HCT116 (cell line): ENCODE data around the gene CYBB. TPM values are rescaled to one million over a fixed set of nuclear protein-coding genes. Genes with fewer than 3 reads are reported as not detected.

ENCODE experiments used
- ATAC-seq: fragments of 200-7000 bp; cut with Tn5 transposase; 2 replicates; pipeline ENCODE4 v1.9.1; 2020; ENCODE audit warnings: mild to moderate bottlenecking, moderate library complexity
- BruUV-seq: library from RNA; stranded (reverse); fragments of 400-500 nt; replicated peaks from 2 replicates; lab custom pipeline; 2021; lab: Mats Ljungman, UMichigan
- CTCF ChIA-PET: fragments of 300-600 bp; sonication (Branson Sonifier 250); formaldehyde crosslinking; loops from one replicate; lab custom pipeline; 2021; ENCODE audit warnings: antibody characterized with exemption; lab: Charles Lee
- POLR2A ChIA-PET: fragments of 300-600, 350-600 bp; sonication (Branson Sonifier 250); formaldehyde crosslinking; loops from one replicate; lab custom pipeline; 2021; ENCODE audit warnings: antibody characterized with exemption; lab: Charles Lee
- RAD21 ChIA-PET, 2 experiments: fragments of 300-600 bp; sonication (Branson Sonifier 250); formaldehyde crosslinking; loops; one replicate each; lab custom pipeline; 2023; ENCODE audit warnings: low total read pairs in 2 of 2; ENCODE audit not compliant: uncharacterized antibody in 2 of 2, unreplicated experiment in 2 of 2, low non-redundant PET in 1 of 2; lab: Charles Lee
- DNase-seq: peaks from one replicate; pipeline ENCODE4 v3.0.0-alpha.2; 2010; ENCODE audit warnings: low read depth, low spot score
- H2AFZ ChIP-seq: fragments of 200-600 bp; shearing (Covaris generic), sonication (generic); 2 replicates; pipeline ENCODE4 v1.6.1; 2017; ENCODE audit warnings: low read depth, mixed run types, mixed read lengths, antibody characterized with exemption, low read length; ENCODE audit not compliant: poor library complexity, severe bottlenecking
- H3K27ac ChIP-seq: 2 replicates; pipeline ENCODE4 v1.5.1; 2012; ENCODE audit warnings: low read depth, low read length
- H3K27me3 ChIP-seq: fragments of 200-600 bp; sonication (generic); 2 replicates; pipeline ENCODE4 v1.6.1; 2016; ENCODE audit warnings: mixed run types, low read length, mixed read lengths; ENCODE audit not compliant: insufficient read depth
- H3K36me3 ChIP-seq, 2 experiments: fragments of 200-500 bp in 1 of 2; fragments of 200-600 bp in 1 of 2; sonication (Bioruptor generic) in 1 of 2; sonication (generic) in 1 of 2; 2 replicates each; pipeline versions ENCODE4 v1.5.1 to v1.6.1; 2014 to 2016; ENCODE audit warnings: low read length in 2 of 2, inconsistent platforms in 1 of 2, mixed read lengths in 1 of 2, mixed run types in 1 of 2; ENCODE audit not compliant: insufficient read depth in 2 of 2, control insufficient read depth in 1 of 2
- H3K4me1 ChIP-seq, 2 experiments: fragments of 200-600 bp in 1 of 2; sonication (generic) in 1 of 2; 2 replicates each; pipeline versions ENCODE4 v1.5.1 to v1.6.1; 2012 to 2017; ENCODE audit warnings: low read length in 2 of 2, inconsistent platforms in 1 of 2, mild to moderate bottlenecking in 1 of 2, mixed read lengths in 1 of 2, mixed run types in 1 of 2, moderate library complexity in 1 of 2; ENCODE audit not compliant: insufficient read depth in 2 of 2, control insufficient read depth in 1 of 2
- H3K4me2 ChIP-seq: fragments of 200-600 bp; sonication (generic); 2 replicates; pipeline ENCODE4 v1.6.1; 2017; ENCODE audit warnings: mixed run types, low read length, mixed read lengths
- H3K4me3 ChIP-seq, 2 experiments: fragments of 200-600 bp in 1 of 2; sonication (generic) in 1 of 2; replicated peaks in 1 of 2; 2 replicates each; pipeline ENCODE4 v1.5.1; 2011 to 2016; ENCODE audit warnings: low read length in 2 of 2, control low read depth in 1 of 2, low read depth in 1 of 2, mild to moderate bottlenecking in 1 of 2, mixed read lengths in 1 of 2, mixed run types in 1 of 2
- H3K79me2 ChIP-seq: fragments of 200-600 bp; sonication (generic); 2 replicates; pipeline ENCODE4 v1.6.1; 2017; ENCODE audit warnings: mild to moderate bottlenecking, mixed run types, low read length, moderate library complexity, mixed read lengths; ENCODE audit not compliant: insufficient read depth
- H3K9ac ChIP-seq: fragments of 200-600 bp; sonication (generic); 2 replicates; pipeline ENCODE4 v1.6.1; 2016; ENCODE audit warnings: low read length, mixed read lengths
- H3K9me2 ChIP-seq: fragments of 200-600 bp; sonication (generic), shearing (Covaris generic); 2 replicates; pipeline ENCODE4 v1.6.1; 2017; ENCODE audit warnings: mixed run types, mild to moderate bottlenecking, moderate library complexity; ENCODE audit not compliant: insufficient read depth
- H3K9me3 ChIP-seq, 2 experiments: fragments of 200-500 bp in 1 of 2; fragments of 200-600 bp in 1 of 2; sonication (Bioruptor generic) in 1 of 2; sonication (generic) in 1 of 2; 2 replicates each; pipeline ENCODE4 v1.6.1; 2014 to 2017; ENCODE audit warnings: low read length in 2 of 2, mixed read lengths in 2 of 2, inconsistent platforms in 1 of 2, low read depth in 1 of 2, mild to moderate bottlenecking in 1 of 2, mixed run types in 1 of 2, moderate library complexity in 1 of 2; ENCODE audit not compliant: control insufficient read depth in 1 of 2, insufficient read depth in 1 of 2
- H4K20me1 ChIP-seq: fragments of 200-600 bp; sonication (generic), shearing (Covaris generic); 2 replicates; pipeline ENCODE4 v1.6.1; 2017; ENCODE audit warnings: mixed run types, mild to moderate bottlenecking, moderate library complexity; ENCODE audit not compliant: insufficient read depth
- CBX3 ChIP-seq: IDR thresholded peaks from 2 replicates; pipeline ENCODE4 v1.6.1; 2012; ENCODE audit warnings: low read depth
- CEBPB ChIP-seq: IDR thresholded peaks from 2 replicates; pipeline ENCODE4 v1.6.1; 2012; ENCODE audit warnings: low read depth
- CTCF ChIP-seq, 3 experiments: fragments of 200-600 bp in 1 of 3; sonication (generic) in 1 of 3; IDR thresholded peaks in 2 of 3; conservative IDR thresholded peaks in 1 of 3; 2 replicates each; pipeline ENCODE4 v1.5.1; 2012 to 2017; ENCODE audit warnings: low read depth in 2 of 3, low read length in 2 of 3, antibody characterized with exemption in 1 of 3, borderline replicate concordance in 1 of 3, control low read depth in 1 of 3, mild to moderate bottlenecking in 1 of 3, mixed read lengths in 1 of 3, mixed run types in 1 of 3, moderate library complexity in 1 of 3; ENCODE audit not compliant: insufficient read depth in 1 of 3
- EGR1 ChIP-seq: IDR thresholded peaks from 2 replicates; pipeline ENCODE4 v1.6.1; 2012; ENCODE audit warnings: low read depth
- ELF1 ChIP-seq: IDR thresholded peaks from 2 replicates; pipeline ENCODE4 v1.6.1; 2012; ENCODE audit warnings: low read depth, borderline replicate concordance
- EZH2 ChIP-seq: fragments of 200-600 bp; sonication (generic); IDR thresholded peaks from 2 replicates; pipeline ENCODE4 v1.6.1; 2017; ENCODE audit warnings: antibody characterized with exemption, mixed run types
- POLR2A ChIP-seq: IDR thresholded peaks from 2 replicates; pipeline ENCODE4 v1.7.0; 2011; ENCODE audit warnings: borderline replicate concordance; ENCODE audit not compliant: insufficient read depth, insufficient read length; ENCODE audit errors: extremely low read depth
- POLR2AphosphoS5 ChIP-seq: IDR thresholded peaks from 2 replicates; pipeline ENCODE4 v1.6.1; 2011; ENCODE audit warnings: mild to moderate bottlenecking, low read depth, low read length, moderate library complexity
- RAD21 ChIP-seq: IDR thresholded peaks from 2 replicates; pipeline ENCODE4 v1.6.1; 2012; ENCODE audit warnings: low read depth, mild to moderate bottlenecking
- REST ChIP-seq: IDR thresholded peaks from 2 replicates; pipeline ENCODE4 v1.6.1; 2012; ENCODE audit warnings: low read depth
- SIN3A ChIP-seq: IDR thresholded peaks from 2 replicates; pipeline ENCODE4 v1.6.1; 2012; ENCODE audit warnings: low read depth
- SP1 ChIP-seq: IDR thresholded peaks from 2 replicates; pipeline ENCODE4 v1.6.1; 2012; ENCODE audit warnings: low read depth
- TCF7L2 ChIP-seq: IDR thresholded peaks from 2 replicates; pipeline ENCODE4 v1.7.0; 2011; ENCODE audit warnings: borderline replicate concordance, inconsistent platforms; ENCODE audit not compliant: insufficient read depth, insufficient read length; ENCODE audit errors: extremely low read depth
- YY1 ChIP-seq: IDR thresholded peaks from 2 replicates; pipeline ENCODE4 v1.6.1; 2011; ENCODE audit warnings: low read length, low read depth, moderate library complexity, mild to moderate bottlenecking; ENCODE audit not compliant: insufficient replicate concordance; ENCODE audit errors: extremely low read depth
- ZFX ChIP-seq: fragments of 450-650 bp; IDR thresholded peaks from 2 replicates; pipeline ENCODE4 v1.6.1; 2017
- intact Hi-C: fragments of 100-400 bp; cut with micrococcal nuclease; formaldehyde crosslinking; loops from 2 replicates; pipeline ENCODE4 v1.10.0; 2022
- total RNA-seq: library from RNA; stranded (reverse); gene quantifications from one replicate; pipeline ENCODE4 v1.2.1, GENCODE V29; 2021; ENCODE audit not compliant: unreplicated experiment
- TF ChIP-seq, protein P1 (sequence below): IDR thresholded peaks from 2 replicates; pipeline ENCODE4 v1.6.1; 2012
- TF ChIP-seq, protein P2 (sequence below): IDR thresholded peaks from 2 replicates; pipeline ENCODE4 v1.6.1; 2012
- TF ChIP-seq, protein P3 (sequence below): IDR thresholded peaks from 2 replicates; pipeline ENCODE4 v1.6.1; 2011; ENCODE audit warnings: mild to moderate bottlenecking, low read length, moderate library complexity; ENCODE audit not compliant: insufficient replicate concordance; ENCODE audit errors: extremely low read depth

The CYBB gene
- total RNA-seq, 1 experiment from 2014 or later = 0.59 TPM

DNA sequence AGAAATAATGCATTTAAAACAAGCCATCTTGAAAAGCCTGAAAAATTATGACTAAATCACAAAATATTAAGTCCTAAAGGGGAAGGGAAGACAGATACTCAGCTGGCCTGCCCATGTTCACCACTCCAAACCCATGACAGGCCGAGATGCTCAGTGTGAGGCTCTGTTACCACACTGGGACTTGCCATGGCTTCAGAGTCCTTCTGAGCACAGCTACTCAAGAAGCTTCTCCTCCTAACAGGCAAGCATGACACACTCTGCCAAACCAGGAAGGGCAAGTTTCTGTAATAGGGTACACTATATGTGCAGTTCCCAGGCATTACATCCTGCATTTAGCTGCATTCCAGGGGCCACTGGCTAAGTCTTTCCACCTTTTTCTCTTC, 34.0 kb upstream of the CYBB start:
- no peak overlapping the region for H3K27ac ChIP-seq
- H3K4me3 ChIP-seq = no peak overlapping the region
- no peaks in the 10 kb centered on the region for H3K9me3 ChIP-seq
- ChIA-PET POLR2A (no interaction called here), RAD21 (no interaction called here), CTCF (interaction anchor here (0.9 to 1.6 kb wide), 4 partner anchors 79 to 430 kb away, joined by 4 to 9 read pairs (median 6); no protein-coding TSS in a partner anchor)
- intact Hi-C loops = loop anchor here (2.0 kb wide), 2 partner anchors 79 to 429 kb away; no protein-coding TSS in a partner anchor
- H3K27me3 ChIP-seq = no peaks in the 10 kb centered on the region
- no peak overlapping the region for H3K9ac ChIP-seq
- H3K9me2 ChIP-seq = no peaks in the 10 kb centered on the region
- ATAC-seq (no peak), DNase-seq (no peak)
- H4K20me1 ChIP-seq = no peaks in the 10 kb centered on the region
- H3K36me3 ChIP-seq = no peaks in the 10 kb centered on the region
- no TSS peak for BruUV-seq
- no peak overlapping the region for H2AFZ ChIP-seq
- H3K79me2 ChIP-seq = no peaks in the 10 kb centered on the region
- peaks cover 0 to 9% of the 10 kb centered on the region in 2 experiments; a peak in 1 of 4 replicates for H3K4me1 ChIP-seq
- TF ChIP-seq CBX3 = no peak
- TF ChIP-seq CEBPB = no peak
- no peak for TF ChIP-seq EGR1
- TF ChIP-seq REST = no peak
- no peak for TF ChIP-seq POLR2AphosphoS5
- TF ChIP-seq, protein P1, sequence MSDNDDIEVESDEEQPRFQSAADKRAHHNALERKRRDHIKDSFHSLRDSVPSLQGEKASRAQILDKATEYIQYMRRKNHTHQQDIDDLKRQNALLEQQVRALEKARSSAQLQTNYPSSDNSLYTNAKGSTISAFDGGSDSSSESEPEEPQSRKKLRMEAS = no peak
- no peak for TF ChIP-seq ZFX
- no peak for TF ChIP-seq CTCF (IDR thresholded peaks at IDR 0.05 in 2 of 3, conservative IDR thresholded peaks at IDR 0.05 in 1 of 3; ENCODE audit: borderline replicate concordance in 1 of 3, insufficient read depth in 1 of 3, low read depth in 2 of 3, low read length in 2 of 3)
- TF ChIP-seq ELF1 = no peak
- TF ChIP-seq YY1 = no peak
- no peak for TF ChIP-seq SP1
- TF ChIP-seq POLR2A = no peak
- TF ChIP-seq, protein P2, sequence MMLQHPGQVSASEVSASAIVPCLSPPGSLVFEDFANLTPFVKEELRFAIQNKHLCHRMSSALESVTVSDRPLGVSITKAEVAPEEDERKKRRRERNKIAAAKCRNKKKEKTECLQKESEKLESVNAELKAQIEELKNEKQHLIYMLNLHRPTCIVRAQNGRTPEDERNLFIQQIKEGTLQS = no peak
- no peak for TF ChIP-seq EZH2
- TF ChIP-seq SIN3A = no peak
- TF ChIP-seq TCF7L2 = no peak
- TF ChIP-seq, protein P3, sequence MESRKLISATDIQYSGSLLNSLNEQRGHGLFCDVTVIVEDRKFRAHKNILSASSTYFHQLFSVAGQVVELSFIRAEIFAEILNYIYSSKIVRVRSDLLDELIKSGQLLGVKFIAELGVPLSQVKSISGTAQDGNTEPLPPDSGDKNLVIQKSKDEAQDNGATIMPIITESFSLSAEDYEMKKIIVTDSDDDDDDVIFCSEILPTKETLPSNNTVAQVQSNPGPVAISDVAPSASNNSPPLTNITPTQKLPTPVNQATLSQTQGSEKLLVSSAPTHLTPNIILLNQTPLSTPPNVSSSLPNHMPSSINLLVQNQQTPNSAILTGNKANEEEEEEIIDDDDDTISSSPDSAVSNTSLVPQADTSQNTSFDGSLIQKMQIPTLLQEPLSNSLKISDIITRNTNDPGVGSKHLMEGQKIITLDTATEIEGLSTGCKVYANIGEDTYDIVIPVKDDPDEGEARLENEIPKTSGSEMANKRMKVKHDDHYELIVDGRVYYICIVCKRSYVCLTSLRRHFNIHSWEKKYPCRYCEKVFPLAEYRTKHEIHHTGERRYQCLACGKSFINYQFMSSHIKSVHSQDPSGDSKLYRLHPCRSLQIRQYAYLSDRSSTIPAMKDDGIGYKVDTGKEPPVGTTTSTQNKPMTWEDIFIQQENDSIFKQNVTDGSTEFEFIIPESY = no peak
- TF ChIP-seq RAD21 = no peak
- TF ChIP-seq, all 23 proteins: peak for 0
- no peak overlapping the region for H3K4me2 ChIP-seq
